OCI-LY7 (cell line): Measurements from ENCODE around the gene BTC.

Experiments
- EZH2phosphoT487 ChIP-seq: fragments of 200-600 bp; sonication (generic); IDR thresholded peaks from 2 replicates; pipeline ENCODE4 v1.6.1; 2018; ENCODE audit warnings: low read depth, borderline replicate concordance, mild to moderate bottlenecking, mixed run types, antibody characterized with exemption, low read length, moderate library complexity, mixed read lengths
- TF ChIP-seq, protein P1 (sequence below): fragments of 200-600 bp; sonication (generic); conservative IDR thresholded peaks from 2 replicates; pipeline ENCODE4 v1.5.1; 2014; ENCODE audit warnings: mild to moderate bottlenecking, antibody characterized with exemption, low read length, moderate library complexity, mixed read lengths

GRCh38 chr4:74794382-74795010, at the start of gene BTC:
- TF ChIP-seq, protein P1, sequence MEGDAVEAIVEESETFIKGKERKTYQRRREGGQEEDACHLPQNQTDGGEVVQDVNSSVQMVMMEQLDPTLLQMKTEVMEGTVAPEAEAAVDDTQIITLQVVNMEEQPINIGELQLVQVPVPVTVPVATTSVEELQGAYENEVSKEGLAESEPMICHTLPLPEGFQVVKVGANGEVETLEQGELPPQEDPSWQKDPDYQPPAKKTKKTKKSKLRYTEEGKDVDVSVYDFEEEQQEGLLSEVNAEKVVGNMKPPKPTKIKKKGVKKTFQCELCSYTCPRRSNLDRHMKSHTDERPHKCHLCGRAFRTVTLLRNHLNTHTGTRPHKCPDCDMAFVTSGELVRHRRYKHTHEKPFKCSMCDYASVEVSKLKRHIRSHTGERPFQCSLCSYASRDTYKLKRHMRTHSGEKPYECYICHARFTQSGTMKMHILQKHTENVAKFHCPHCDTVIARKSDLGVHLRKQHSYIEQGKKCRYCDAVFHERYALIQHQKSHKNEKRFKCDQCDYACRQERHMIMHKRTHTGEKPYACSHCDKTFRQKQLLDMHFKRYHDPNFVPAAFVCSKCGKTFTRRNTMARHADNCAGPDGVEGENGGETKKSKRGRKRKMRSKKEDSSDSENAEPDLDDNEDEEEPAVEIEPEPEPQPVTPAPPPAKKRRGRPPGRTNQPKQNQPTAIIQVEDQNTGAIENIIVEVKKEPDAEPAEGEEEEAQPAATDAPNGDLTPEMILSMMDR = no peak
- no peak for TF ChIP-seq EZH2phosphoT487
